ENCODE data around the gene SRD5A2. TPM values are rescaled to one million over a fixed set of nuclear protein-coding genes. Genes with fewer than 3 reads are reported as not detected.

Gene SRD5A2
- total and polyA plus RNA-seq, 9 donors, result 0.07 to 7.0 (median 0.27) TPM; not detected in 3

DNA sequence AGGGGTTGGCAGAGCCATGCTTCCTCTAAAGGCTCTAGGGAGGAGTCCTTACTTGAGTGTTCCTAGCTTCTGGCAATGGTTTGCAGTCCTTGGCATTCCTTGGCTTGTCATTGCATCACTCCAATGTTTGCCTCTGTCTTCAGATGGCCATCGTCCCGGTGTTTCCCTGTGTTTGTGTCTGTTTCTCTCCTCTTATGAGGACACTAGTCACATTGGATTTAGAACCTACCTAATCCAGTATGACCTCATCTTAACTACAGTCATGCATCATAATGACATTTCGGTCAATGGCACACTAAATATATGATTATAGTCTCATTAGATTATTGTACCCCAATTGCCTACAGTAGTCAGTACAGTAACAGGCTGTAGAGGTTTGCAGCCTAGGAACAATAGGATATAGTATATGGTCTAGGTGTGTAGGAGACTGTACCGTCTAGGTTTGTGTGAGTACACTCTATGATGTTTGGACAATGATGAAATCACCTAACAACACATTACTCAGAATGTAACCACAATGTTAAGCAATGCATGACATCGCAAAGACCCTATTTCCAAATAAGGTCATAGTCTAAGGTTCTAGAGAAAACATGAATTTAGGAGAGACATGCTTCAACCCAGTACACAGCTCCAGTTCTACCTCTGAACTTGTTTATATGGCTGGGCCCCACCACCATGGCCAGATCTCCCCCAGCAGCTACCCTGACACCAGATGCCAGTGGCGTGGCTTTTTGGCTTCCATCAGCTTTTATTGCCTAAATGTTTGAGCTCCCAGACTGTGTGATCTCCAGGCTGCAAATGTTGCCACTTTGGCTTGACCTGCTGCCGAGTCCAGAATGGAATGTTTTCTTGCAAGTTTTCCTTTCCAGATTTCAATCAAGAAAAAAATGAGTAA is 22.1 kb downstream of the SRD5A2 start:
- intact Hi-C loops (cut with DNase I), result no loop called here
- DNase-seq, result no peak
- TF ChIP-seq POLR2A (IDR thresholded peaks at IDR 0.05), result no peak
- TF ChIP-seq, protein P1, sequence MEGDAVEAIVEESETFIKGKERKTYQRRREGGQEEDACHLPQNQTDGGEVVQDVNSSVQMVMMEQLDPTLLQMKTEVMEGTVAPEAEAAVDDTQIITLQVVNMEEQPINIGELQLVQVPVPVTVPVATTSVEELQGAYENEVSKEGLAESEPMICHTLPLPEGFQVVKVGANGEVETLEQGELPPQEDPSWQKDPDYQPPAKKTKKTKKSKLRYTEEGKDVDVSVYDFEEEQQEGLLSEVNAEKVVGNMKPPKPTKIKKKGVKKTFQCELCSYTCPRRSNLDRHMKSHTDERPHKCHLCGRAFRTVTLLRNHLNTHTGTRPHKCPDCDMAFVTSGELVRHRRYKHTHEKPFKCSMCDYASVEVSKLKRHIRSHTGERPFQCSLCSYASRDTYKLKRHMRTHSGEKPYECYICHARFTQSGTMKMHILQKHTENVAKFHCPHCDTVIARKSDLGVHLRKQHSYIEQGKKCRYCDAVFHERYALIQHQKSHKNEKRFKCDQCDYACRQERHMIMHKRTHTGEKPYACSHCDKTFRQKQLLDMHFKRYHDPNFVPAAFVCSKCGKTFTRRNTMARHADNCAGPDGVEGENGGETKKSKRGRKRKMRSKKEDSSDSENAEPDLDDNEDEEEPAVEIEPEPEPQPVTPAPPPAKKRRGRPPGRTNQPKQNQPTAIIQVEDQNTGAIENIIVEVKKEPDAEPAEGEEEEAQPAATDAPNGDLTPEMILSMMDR (IDR thresholded peaks at IDR 0.05), result no peak
- TF ChIP-seq EP300 (IDR thresholded peaks at IDR 0.05), result no peak
- no peaks in the 10 kb centered on the region for H3K4me1 ChIP-seq (ENCODE audit: insufficient read depth)
- no peaks in the 10 kb centered on the region for H3K9me3 ChIP-seq
- H3K27me3 ChIP-seq, result no peaks in the 10 kb centered on the region
- H3K27ac ChIP-seq, result no peak overlapping the region
- H3K36me3 ChIP-seq, result no peaks in the 10 kb centered on the region
- 63 to 68% (median 68%) methylated on average over 7 of the region's 7 CpGs for WGBS, 3 donors
- no peak overlapping the region for H3K4me3 ChIP-seq

DNA sequence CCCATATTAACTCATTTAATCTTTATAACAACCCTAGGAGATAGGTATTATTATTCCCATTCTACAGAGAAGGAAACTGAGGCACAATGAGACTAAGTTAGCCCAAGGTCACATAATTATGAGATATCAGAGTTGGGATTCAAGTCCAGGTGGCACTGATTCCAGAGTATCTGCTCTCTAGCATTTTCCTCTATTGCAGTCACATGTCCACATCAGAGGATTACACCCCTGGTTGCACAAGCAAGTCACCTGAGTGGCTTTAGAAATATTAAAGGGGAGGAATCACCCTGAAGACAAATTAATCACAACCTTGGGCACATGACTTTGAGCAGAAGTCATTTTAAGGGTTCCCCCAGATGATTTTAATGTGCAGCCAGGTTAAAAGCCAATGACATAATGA is 23.8 kb downstream of the SRD5A2 start:
- Histone ChIP-seq H3K4me3 (no peak overlapping the region), H3K4me1 (ENCODE audit: insufficient read depth) (no peaks in the 10 kb centered on the region), H3K27me3 (no peaks in the 10 kb centered on the region), H3K27ac (no peak overlapping the region), H3K9me3 (no peaks in the 10 kb centered on the region), H3K36me3 (no peaks in the 10 kb centered on the region)
- TF ChIP-seq EP300 (IDR thresholded peaks at IDR 0.05) (no peak), POLR2A (IDR thresholded peaks at IDR 0.05) (no peak)
- TF ChIP-seq, protein P1 (IDR thresholded peaks at IDR 0.05), result no peak
- intact Hi-C loops (cut with DNase I), result no loop called here
- DNase-seq, result no peak

DNA sequence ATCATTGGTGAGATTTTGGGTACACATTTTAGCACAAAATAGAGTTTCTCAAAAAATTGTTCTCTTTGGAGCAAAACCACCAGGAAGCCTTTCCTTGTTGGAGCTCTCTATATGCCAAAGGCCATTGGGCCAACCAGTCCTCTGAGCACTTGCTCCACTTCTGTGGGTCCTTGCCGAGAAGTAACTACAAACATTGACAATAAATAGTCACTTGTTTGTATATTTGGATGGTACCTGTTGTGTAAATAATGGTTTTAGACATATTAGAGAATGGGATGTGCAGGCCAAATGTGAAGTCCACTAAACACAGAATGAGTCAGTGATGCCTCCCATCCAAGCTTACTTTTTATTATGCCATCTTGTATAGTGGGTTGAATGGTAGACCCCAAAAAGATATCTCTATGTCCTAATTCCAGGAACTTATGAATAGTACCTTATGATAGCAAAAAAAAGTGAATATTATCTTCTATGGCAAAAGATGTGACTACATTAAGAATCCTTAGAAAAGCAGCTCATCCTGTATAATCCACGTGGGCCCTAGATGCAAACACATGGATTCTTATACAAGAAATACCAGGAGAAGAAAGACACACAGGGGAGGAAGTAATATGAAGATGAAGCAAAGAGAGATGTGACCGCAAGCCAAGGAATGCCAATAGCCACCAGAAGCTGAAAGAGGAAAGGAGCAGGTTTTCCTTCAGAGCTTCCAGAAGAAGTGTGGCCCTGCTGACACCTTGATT is 24.6 kb downstream of the SRD5A2 start:
- 67 to 74% (median 70%) methylated on average over 3 of the region's 3 CpGs for WGBS, 3 donors

DNA sequence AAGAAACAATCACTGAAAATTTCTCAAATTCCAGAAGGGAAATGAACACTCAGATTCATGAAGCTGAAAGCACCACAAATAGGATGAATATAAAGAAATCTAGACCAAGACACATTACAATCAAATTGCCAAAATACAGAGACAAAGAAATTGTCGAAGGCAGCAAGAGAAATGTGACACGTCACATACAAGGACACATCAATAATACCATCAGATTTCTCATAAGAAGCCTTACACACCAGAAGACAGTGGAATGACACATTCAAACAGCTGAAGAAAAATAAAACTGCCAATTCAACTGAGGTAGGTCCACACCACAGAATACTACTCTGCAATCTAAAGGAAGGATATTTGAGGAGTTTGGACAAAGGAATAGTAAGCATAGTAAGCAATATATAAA is 27.4 kb downstream of the SRD5A2 start:
- intact Hi-C loops (cut with DNase I), result no loop called here
- H3K9me3 ChIP-seq, result no peaks in the 10 kb centered on the region
- H3K27me3 ChIP-seq, result no peaks in the 10 kb centered on the region
- no peaks in the 10 kb centered on the region for H3K36me3 ChIP-seq
- WGBS, 3 donors, result 79 to 87% (median 81%) methylated on average over 2 of the region's 2 CpGs
- no peak for DNase-seq
- no peak overlapping the region for H3K27ac ChIP-seq
- H3K4me3 ChIP-seq, result no peak overlapping the region
- TF ChIP-seq, protein P1 (IDR thresholded peaks at IDR 0.05), result no peak
- TF ChIP-seq POLR2A (IDR thresholded peaks at IDR 0.05) (no peak), EP300 (IDR thresholded peaks at IDR 0.05) (no peak)
- no peaks in the 10 kb centered on the region for H3K4me1 ChIP-seq (ENCODE audit: insufficient read depth)

More for the DNA sequence above, 24.6 kb downstream of the SRD5A2 start:
- no peak overlapping the region for H3K4me3 ChIP-seq
- H3K27ac ChIP-seq, result no peak overlapping the region
- intact Hi-C loops (cut with DNase I), result no loop called here
- H3K9me3 ChIP-seq, result no peaks in the 10 kb centered on the region
- DNase-seq, result no peak
- H3K36me3 ChIP-seq, result no peaks in the 10 kb centered on the region
- TF ChIP-seq POLR2A (IDR thresholded peaks at IDR 0.05) (no peak), EP300 (IDR thresholded peaks at IDR 0.05) (no peak)
- TF ChIP-seq, protein P1 (IDR thresholded peaks at IDR 0.05), result no peak
- no peaks in the 10 kb centered on the region for H3K4me1 ChIP-seq (ENCODE audit: insufficient read depth)
- H3K27me3 ChIP-seq, result no peaks in the 10 kb centered on the region

Measured in ovary (tissue), 9 donors.